PC-3 (cell line): Measurements from ENCODE around the gene GMDS.

Experiments
- EZH2 ChIP-seq: fragments of 300-600 bp; sonication (generic); IDR thresholded peaks from one replicate; pipeline ENCODE4 v1.6.1; 2017; ENCODE audit warnings: antibody characterized with exemption, mild to moderate bottlenecking, low read length; ENCODE audit not compliant: unreplicated experiment
- EZH2phosphoT487 ChIP-seq: fragments of 300-600 bp; sonication (generic); IDR thresholded peaks from 2 replicates; pipeline ENCODE4 v1.6.1; 2018; ENCODE audit warnings: mild to moderate bottlenecking, antibody characterized with exemption, low read length, borderline replicate concordance
- TF ChIP-seq, protein P1 (sequence below): fragments of 300-600 bp; sonication (generic); conservative IDR thresholded peaks from 2 replicates; pipeline ENCODE4 v1.5.1; 2017; ENCODE audit warnings: antibody characterized with exemption, low read depth, mild to moderate bottlenecking, low read length

DNA sequence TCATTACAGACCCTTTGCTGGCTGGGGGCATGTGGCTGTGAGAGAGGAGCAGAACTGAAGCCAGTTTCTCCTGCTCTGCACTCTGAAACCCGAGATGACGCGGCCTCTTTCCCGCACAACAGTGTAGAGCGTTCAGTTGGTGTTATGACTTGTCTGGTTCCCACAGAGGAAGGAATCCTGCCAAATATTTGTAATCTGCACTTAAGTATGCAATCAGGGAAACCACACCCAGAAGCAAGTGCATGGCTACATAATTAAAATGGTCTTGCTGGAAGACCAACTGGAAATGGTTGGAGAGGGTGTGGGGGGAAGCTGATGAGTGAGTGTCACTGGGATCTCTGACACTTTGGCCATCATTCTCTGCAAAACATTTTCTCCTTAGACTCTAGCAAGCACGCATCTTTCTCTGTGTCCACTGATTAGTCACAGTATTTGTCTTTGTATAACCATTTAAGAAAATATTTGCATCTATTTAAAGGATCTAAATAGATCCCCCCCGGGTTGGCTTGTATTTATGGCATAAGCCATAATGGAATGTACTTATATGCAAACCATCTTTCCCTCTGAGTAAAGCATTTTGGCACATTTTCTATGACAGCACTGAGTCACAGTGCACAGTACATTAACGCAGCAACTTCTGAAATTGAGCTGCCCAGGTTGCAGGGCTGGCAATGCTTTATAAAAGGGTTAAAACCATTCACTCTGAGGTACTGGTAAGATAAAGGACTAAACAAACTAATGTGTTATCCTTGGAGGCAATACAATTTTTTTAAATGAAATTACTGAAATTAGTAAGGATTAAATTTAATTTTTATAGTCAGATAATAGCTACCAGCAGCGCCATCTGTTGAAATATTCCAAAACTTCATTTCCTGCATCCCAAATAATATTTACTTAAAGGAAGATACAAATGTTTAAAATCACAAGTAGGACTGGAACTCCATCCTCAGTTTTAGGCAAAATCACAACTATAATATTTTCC lies 559.0 kb downstream of the GMDS start:
- TF ChIP-seq, protein P1, sequence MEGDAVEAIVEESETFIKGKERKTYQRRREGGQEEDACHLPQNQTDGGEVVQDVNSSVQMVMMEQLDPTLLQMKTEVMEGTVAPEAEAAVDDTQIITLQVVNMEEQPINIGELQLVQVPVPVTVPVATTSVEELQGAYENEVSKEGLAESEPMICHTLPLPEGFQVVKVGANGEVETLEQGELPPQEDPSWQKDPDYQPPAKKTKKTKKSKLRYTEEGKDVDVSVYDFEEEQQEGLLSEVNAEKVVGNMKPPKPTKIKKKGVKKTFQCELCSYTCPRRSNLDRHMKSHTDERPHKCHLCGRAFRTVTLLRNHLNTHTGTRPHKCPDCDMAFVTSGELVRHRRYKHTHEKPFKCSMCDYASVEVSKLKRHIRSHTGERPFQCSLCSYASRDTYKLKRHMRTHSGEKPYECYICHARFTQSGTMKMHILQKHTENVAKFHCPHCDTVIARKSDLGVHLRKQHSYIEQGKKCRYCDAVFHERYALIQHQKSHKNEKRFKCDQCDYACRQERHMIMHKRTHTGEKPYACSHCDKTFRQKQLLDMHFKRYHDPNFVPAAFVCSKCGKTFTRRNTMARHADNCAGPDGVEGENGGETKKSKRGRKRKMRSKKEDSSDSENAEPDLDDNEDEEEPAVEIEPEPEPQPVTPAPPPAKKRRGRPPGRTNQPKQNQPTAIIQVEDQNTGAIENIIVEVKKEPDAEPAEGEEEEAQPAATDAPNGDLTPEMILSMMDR = peak; percentile 74
- TF ChIP-seq EZH2phosphoT487 = no peak
- TF ChIP-seq EZH2 = no peak
